ENCODE measurements around the gene GOLGA1. TPM values are rescaled to one million over a fixed set of nuclear protein-coding genes. Genes with fewer than 3 reads are reported as not detected.
"Not testable (repeated sequence)": the region's sequence is repeated elsewhere in the genome, so short reads cannot be mapped to it uniquely, and the experiment has no call there.

The GOLGA1 gene
- total RNA-seq, 2 donors from 2014 or later: 22.5 to 24.0 TPM

GRCh38 chr9:124920394-124920793 is 20.5 kb downstream of the GOLGA1 start:
- not testable (repeated sequence) for H3K27me3 Mint-ChIP-seq (ENCODE audit: low read depth); DNase-seq; H3K27ac Mint-ChIP-seq; H3K36me3 Mint-ChIP-seq (ENCODE audit: insufficient read depth in 2 of 2); H3K4me1 Mint-ChIP-seq (ENCODE audit: low read depth); H3K4me3 Mint-ChIP-seq; H3K9me3 Mint-ChIP-seq; ATAC-seq (replicated peaks in 1 of 2)

- ATAC-seq (replicated peaks in 1 of 2) (no peak), DNase-seq (no peak)
- Mint-ChIP-seq H3K27me3 (ENCODE audit: low read depth) (no peaks in the 10 kb centered on the region), H3K4me3 (no peak overlapping the region), H3K27ac (no peak overlapping the region), H3K4me1 (ENCODE audit: low read depth) (no peaks in the 10 kb centered on the region), H3K36me3 (ENCODE audit: insufficient read depth in 2 of 2) (peaks cover 9 to 10% of the 10 kb centered on the region in 2 donors), H3K9me3 (no peaks in the 10 kb centered on the region)
Observed at GRCh38 chr9:124914753-124915405, 26.0 kb downstream of the GOLGA1 start.

- H3K27me3 Mint-ChIP-seq (ENCODE audit: low read depth): no peaks in the 10 kb centered on the region
- H3K27ac Mint-ChIP-seq: no peak overlapping the region
- peaks cover 7 to 12% of the 10 kb centered on the region in 2 donors for H3K36me3 Mint-ChIP-seq (ENCODE audit: insufficient read depth in 2 of 2)
- no peaks in the 10 kb centered on the region for H3K4me1 Mint-ChIP-seq (ENCODE audit: low read depth)
- ATAC-seq (replicated peaks in 1 of 2) (no peak), DNase-seq (no peak)
- H3K9me3 Mint-ChIP-seq: no peaks in the 10 kb centered on the region
- no peak overlapping the region for H3K4me3 Mint-ChIP-seq
Observed at GRCh38 chr9:124913378-124913777, 27.5 kb downstream of the GOLGA1 start.

- Mint-ChIP-seq H3K9me3 (no peaks in the 10 kb centered on the region), H3K4me1 (ENCODE audit: low read depth) (no peaks in the 10 kb centered on the region), H3K4me3 (no peak overlapping the region), H3K27me3 (ENCODE audit: low read depth) (no peaks in the 10 kb centered on the region), H3K27ac (no peak overlapping the region), H3K36me3 (ENCODE audit: insufficient read depth in 2 of 2) (peaks cover 7 to 14% of the 10 kb centered on the region in 2 donors)
- DNase-seq (no peak), ATAC-seq (replicated peaks in 1 of 2) (no peak)
Observed at GRCh38 chr9:124911766-124912165, 29.1 kb downstream of the GOLGA1 start.

GRCh38 chr9:124908098-124908497 is 32.8 kb downstream of the GOLGA1 start:
- ATAC-seq (replicated peaks in 1 of 2) (no peak), DNase-seq (no peak)
- Mint-ChIP-seq H3K4me1 (ENCODE audit: low read depth) (no peaks in the 10 kb centered on the region), H3K9me3 (no peaks in the 10 kb centered on the region), H3K4me3 (no peak overlapping the region), H3K36me3 (ENCODE audit: insufficient read depth in 2 of 2) (peaks cover 6 to 19% of the 10 kb centered on the region in 2 donors), H3K27ac (no peak overlapping the region), H3K27me3 (ENCODE audit: low read depth) (no peaks in the 10 kb centered on the region)

GRCh38 chr9:124906966-124907365 is 33.9 kb downstream of the GOLGA1 start:
- no peak for ATAC-seq (replicated peaks in 1 of 2)
- Mint-ChIP-seq H3K4me1 (ENCODE audit: low read depth) (no peaks in the 10 kb centered on the region), H3K36me3 (ENCODE audit: insufficient read depth in 2 of 2) (peaks cover 9 to 21% of the 10 kb centered on the region in 2 donors), H3K27ac (peak overlapping the region; percentile 14), H3K27me3 (ENCODE audit: low read depth) (no peaks in the 10 kb centered on the region), H3K9me3 (no peaks in the 10 kb centered on the region), H3K4me3 (no peak overlapping the region)
- no peak for DNase-seq

- peaks cover 3% of the 10 kb centered on the region for H3K4me1 Mint-ChIP-seq (ENCODE audit: low read depth)
- DNase-seq (no peak), ATAC-seq (replicated peaks in 1 of 2) (no peak)
- H3K4me3 Mint-ChIP-seq: no peak overlapping the region
- peaks cover 7 to 20% of the 10 kb centered on the region in 2 donors for H3K36me3 Mint-ChIP-seq (ENCODE audit: insufficient read depth in 2 of 2)
- H3K9me3 Mint-ChIP-seq: no peaks in the 10 kb centered on the region
- H3K27ac Mint-ChIP-seq: no peak overlapping the region
- no peaks in the 10 kb centered on the region for H3K27me3 Mint-ChIP-seq (ENCODE audit: low read depth)
Observed at GRCh38 chr9:124899845-124900244, 41.0 kb downstream of the GOLGA1 start.

- Mint-ChIP-seq H3K27me3 (ENCODE audit: low read depth) (no peaks in the 10 kb centered on the region), H3K4me3 (no peak overlapping the region), H3K9me3 (no peaks in the 10 kb centered on the region), H3K27ac (no peak overlapping the region), H3K36me3 (ENCODE audit: insufficient read depth in 2 of 2) (peaks cover 7 to 24% of the 10 kb centered on the region in 2 donors), H3K4me1 (ENCODE audit: low read depth) (peaks cover 6% of the 10 kb centered on the region)
- ATAC-seq (replicated peaks in 1 of 2): no peak
- DNase-seq: no peak
Observed at GRCh38 chr9:124897570-124898460, 43.1 kb downstream of the GOLGA1 start.

GRCh38 chr9:124894741-124895170 is 46.1 kb downstream of the GOLGA1 start:
- DNase-seq: peak; percentile 44 to 48
- ATAC-seq (replicated peaks in 1 of 2): peak; percentile 66 to 75
- Mint-ChIP-seq H3K4me1 (ENCODE audit: low read depth) (peaks cover 6% of the 10 kb centered on the region), H3K27ac (peak overlapping the region; percentile 5), H3K27me3 (ENCODE audit: low read depth) (no peaks in the 10 kb centered on the region), H3K36me3 (ENCODE audit: insufficient read depth in 2 of 2) (peaks cover 7 to 27% of the 10 kb centered on the region in 2 donors), H3K9me3 (no peaks in the 10 kb centered on the region), H3K4me3 (no peak overlapping the region)

GRCh38 chr9:124894035-124894740 is 46.7 kb downstream of the GOLGA1 start:
- no peaks in the 10 kb centered on the region for H3K27me3 Mint-ChIP-seq (ENCODE audit: low read depth)
- no peaks in the 10 kb centered on the region for H3K9me3 Mint-ChIP-seq
- H3K4me3 Mint-ChIP-seq: no peak overlapping the region
- peaks cover 6% of the 10 kb centered on the region for H3K4me1 Mint-ChIP-seq (ENCODE audit: low read depth)
- no peak overlapping the region for H3K27ac Mint-ChIP-seq
- DNase-seq (no peak), ATAC-seq (replicated peaks in 1 of 2) (no peak)
- H3K36me3 Mint-ChIP-seq (ENCODE audit: insufficient read depth in 2 of 2): peaks cover 7 to 31% of the 10 kb centered on the region in 2 donors

- no peaks in the 10 kb centered on the region for H3K9me3 Mint-ChIP-seq
- H3K27ac Mint-ChIP-seq: no peak overlapping the region
- H3K4me1 Mint-ChIP-seq (ENCODE audit: low read depth): peaks cover 6% of the 10 kb centered on the region
- ATAC-seq (replicated peaks in 1 of 2) (no peak), DNase-seq (no peak)
- H3K4me3 Mint-ChIP-seq: no peak overlapping the region
- H3K27me3 Mint-ChIP-seq (ENCODE audit: low read depth): no peaks in the 10 kb centered on the region
- H3K36me3 Mint-ChIP-seq (ENCODE audit: insufficient read depth in 2 of 2): peaks cover 8 to 32% of the 10 kb centered on the region in 2 donors
Observed at GRCh38 chr9:124890179-124890578, 50.7 kb downstream of the GOLGA1 start.

- Mint-ChIP-seq H3K4me1 (ENCODE audit: low read depth) (no peaks in the 10 kb centered on the region), H3K9me3 (no peaks in the 10 kb centered on the region), H3K36me3 (ENCODE audit: insufficient read depth in 2 of 2) (peaks cover 5 to 33% of the 10 kb centered on the region in 2 donors), H3K27ac (no peak overlapping the region), H3K4me3 (no peak overlapping the region), H3K27me3 (ENCODE audit: low read depth) (no peaks in the 10 kb centered on the region)
- DNase-seq (no peak), ATAC-seq (replicated peaks in 1 of 2) (no peak)
Observed at GRCh38 chr9:124889006-124889405, 51.9 kb downstream of the GOLGA1 start.

GRCh38 chr9:124887832-124888231 is 53.1 kb downstream of the GOLGA1 start:
- Mint-ChIP-seq H3K27me3 (ENCODE audit: low read depth) (no peaks in the 10 kb centered on the region), H3K27ac (no peak overlapping the region), H3K4me1 (ENCODE audit: low read depth) (no peaks in the 10 kb centered on the region), H3K36me3 (ENCODE audit: insufficient read depth in 2 of 2) (peaks cover 4 to 29% of the 10 kb centered on the region in 2 donors), H3K4me3 (no peak overlapping the region), H3K9me3 (no peaks in the 10 kb centered on the region)
- DNase-seq (no peak), ATAC-seq (replicated peaks in 1 of 2) (no peak)

Data from activated T-cell treated with anti-CD3 and anti-CD28 coated beads, Interleukin-2, amount 50 U/mL, for 72 hours (primary cell).